Measurements from ENCODE around the gene PRG2. TPM values are rescaled to one million over a fixed set of nuclear protein-coding genes. Genes with fewer than 3 reads are reported as not detected.

The PRG2 gene
- total and polyA plus RNA-seq, 9 of the 15 experiments (the other 6 are each of a cell fraction or from before 2014, with no cell fraction given) = 1.8 to 78.0 (median 26.6) TPM

GRCh38 chr11:57425565-57426438, 35.4 kb upstream of the PRG2 start (continued):
- no peak for TF ChIP-seq E2F4 (CRISPR knock-in tag; IDR thresholded peaks at IDR 0.05; ENCODE audit: low read depth)
- TF ChIP-seq ATF6 (CRISPR knock-in tag; IDR thresholded peaks at IDR 0.05) = peak; percentile 22; the same call in 1 of the 2 replicates
- TF ChIP-seq ZNF197 (CRISPR knock-in tag; IDR thresholded peaks at IDR 0.05; ENCODE audit: low read depth) = no peak
- TF ChIP-seq ASH1L (IDR thresholded peaks at IDR 0.05; ENCODE audit: borderline replicate concordance, low read depth, partially characterized antibody) = no peak
- TF ChIP-seq EP400 (IDR thresholded peaks at IDR 0.05) = peak; percentile 67
- no peak for TF ChIP-seq CBFA2T2 (conservative IDR thresholded peaks at IDR 0.05)
- 0 out of 2 replicates have a peak, but pooled peaks have one; percentile 15 for TF ChIP-seq POLR2A (conservative IDR thresholded peaks at IDR 0.05)
- TF ChIP-seq CREM (IDR thresholded peaks at IDR 0.05; ENCODE audit: low read depth) = no peak
- TF ChIP-seq HMBOX1 (IDR thresholded peaks at IDR 0.05) = no peak
- TF ChIP-seq TBP (optimal IDR thresholded peaks at IDR 0.05; ENCODE audit: low read depth, low read length) = no peak
- no peak for TF ChIP-seq NELFE (IDR thresholded peaks at IDR 0.05; ENCODE audit: insufficient read depth, insufficient read length)
- no peak for TF ChIP-seq HDAC3 (IDR thresholded peaks at IDR 0.05; ENCODE audit: borderline replicate concordance, partially characterized antibody)
- no peak for TF ChIP-seq NR2C2 (CRISPR knock-in tag; IDR thresholded peaks at IDR 0.05)
- TF ChIP-seq NR2C2 (tag; IDR thresholded peaks at IDR 0.05) = no peak
- no peak for TF ChIP-seq ZZZ3 (IDR thresholded peaks at IDR 0.05)
- TF ChIP-seq ZNF444 (CRISPR knock-in tag; IDR thresholded peaks at IDR 0.05) = no peak
- TF ChIP-seq PTTG1 (tag; IDR thresholded peaks at IDR 0.05; ENCODE audit: low read depth) = no peak
- TF ChIP-seq KLF6 (CRISPR knock-in tag; IDR thresholded peaks at IDR 0.05; ENCODE audit: borderline replicate concordance) = no peak
- TF ChIP-seq POU5F1 (IDR thresholded peaks at IDR 0.05; ENCODE audit: borderline replicate concordance, low read depth, low read length, partially characterized antibody) = no peak
- no peak for TF ChIP-seq CBFA2T3 (IDR thresholded peaks at IDR 0.05)
- no peak for TF ChIP-seq KLF10 (CRISPR knock-in tag; IDR thresholded peaks at IDR 0.05)
- TF ChIP-seq BACH1 (tag; IDR thresholded peaks at IDR 0.05) = no peak
- 0 out of 2 replicates have a peak, but pooled peaks have one; percentile 44 for TF ChIP-seq ZBTB1 (CRISPR knock-in tag; IDR thresholded peaks at IDR 0.05; ENCODE audit: borderline replicate concordance, low read depth)
- peak; percentile 19; the same call in 1 of the 2 replicates for TF ChIP-seq NR4A1 (CRISPR knock-in tag; IDR thresholded peaks at IDR 0.05)
- no peak for TF ChIP-seq NR4A1 (tag; IDR thresholded peaks at IDR 0.05)
- TF ChIP-seq POLR2G (IDR thresholded peaks at IDR 0.05; ENCODE audit: low read depth, low read length) = no peak; the same call in none of the 2 replicates
- TF ChIP-seq NFYB (IDR thresholded peaks at IDR 0.05; ENCODE audit: extremely low read depth, insufficient read length) = no peak

All from K562 (cell line).